ENCODE measurements around the gene ATP11A.
A peak's percentile ranks its signal among the peaks of the same experiment; 100 is the strongest.

Gene ATP11A

DNA sequence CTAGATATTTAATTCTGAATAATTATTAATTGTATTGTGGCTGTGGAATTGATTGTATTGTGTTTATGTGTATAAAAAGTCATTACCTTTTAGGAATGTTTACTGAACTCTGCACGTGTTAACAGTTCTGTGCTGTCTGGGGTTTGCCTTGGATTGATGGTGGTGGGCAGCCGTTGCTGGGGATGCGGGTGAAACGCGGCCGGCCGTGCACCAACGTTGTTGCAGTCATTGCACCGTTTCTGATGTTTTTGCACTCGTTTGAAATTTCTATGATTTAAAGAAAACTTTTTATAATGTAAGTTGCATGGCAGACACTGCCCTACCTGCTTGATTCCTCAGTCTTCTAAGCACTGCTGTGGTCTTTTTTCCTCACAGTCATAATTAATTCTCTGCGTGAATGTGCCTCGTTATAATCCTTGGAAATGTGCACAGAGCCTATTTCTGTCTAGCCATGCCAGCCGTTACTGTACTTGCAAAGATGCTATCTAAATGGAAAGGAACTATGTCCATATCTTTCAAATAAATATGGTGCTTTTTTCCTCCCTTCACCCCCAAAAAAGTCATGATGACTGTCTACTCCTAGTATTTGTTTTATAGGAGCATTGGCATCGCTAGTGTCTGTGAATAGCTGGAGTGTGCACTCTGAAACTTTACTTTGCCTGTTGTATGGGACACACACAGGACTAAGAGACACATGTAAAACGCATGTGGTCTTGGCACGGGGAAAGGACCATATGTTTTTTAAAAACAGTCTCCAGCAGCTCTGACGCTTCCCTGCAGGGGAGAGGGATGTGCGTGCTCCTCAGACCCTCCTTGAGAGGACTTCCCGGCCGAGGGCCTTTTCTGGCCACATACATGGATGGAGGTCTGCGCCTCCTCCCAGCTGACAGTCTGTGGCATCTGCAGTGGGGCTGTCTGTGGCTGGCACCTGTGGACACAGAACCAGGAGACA, 238.5 kb downstream of the ATP11A start:
- no peak for DNase-seq (ENCODE audit: low read depth, low spot score)

DNA sequence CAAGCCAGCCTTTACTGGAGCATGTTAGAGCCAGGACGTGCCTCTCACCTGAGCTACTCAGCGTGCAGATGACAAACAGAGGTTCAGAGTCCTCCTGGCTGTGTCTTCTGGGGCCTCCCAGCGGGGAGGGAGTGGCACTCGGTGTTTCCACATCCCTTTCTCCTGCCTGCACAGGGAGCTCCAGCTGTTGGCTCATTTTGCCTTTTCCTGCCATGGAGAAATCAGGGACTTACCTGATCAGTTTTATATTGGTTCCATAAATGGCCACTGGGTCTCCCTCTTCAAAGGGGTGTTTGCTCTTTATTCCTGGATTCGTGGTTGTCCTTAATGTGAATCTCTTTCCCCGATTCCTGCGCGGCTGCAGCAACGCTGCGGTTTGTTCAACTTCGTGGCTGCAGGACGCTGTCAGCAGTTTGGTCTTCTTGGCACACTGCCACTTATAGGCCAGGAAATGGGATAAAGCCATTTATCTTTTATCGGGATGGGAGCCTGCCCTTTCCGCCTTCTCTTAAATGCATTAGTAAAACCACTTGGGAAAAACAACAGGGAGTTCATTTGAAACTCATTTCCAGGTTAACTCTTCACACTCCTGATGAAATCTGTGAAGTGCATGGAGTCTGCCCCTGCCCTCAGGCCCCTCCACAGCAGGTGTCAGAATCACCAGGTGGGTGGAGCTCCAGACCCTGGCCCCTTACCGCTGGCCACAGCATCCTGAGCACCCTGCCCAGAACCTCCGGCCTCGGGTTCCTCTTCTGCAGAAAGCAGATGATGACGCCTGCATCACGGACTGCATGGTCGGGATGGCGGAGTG, 239.3 kb downstream of the ATP11A start:
- DNase-seq (ENCODE audit: low read depth, low spot score) = no peak

DNA sequence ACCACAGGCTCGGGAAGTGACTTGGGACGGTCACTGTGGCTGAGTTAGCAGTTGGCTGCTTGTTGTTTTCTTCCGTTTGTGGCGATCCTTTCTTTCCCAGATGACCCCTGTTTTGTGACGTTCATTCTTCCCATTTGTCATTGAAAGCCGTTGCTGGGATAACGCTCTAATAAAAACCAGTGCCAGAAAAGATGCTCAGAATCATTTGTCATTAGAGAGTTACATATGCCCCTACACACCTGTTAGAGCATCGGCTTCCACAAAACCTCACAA, 239.9 kb downstream of the ATP11A start:
- no peak for DNase-seq (ENCODE audit: low read depth, low spot score)

DNA sequence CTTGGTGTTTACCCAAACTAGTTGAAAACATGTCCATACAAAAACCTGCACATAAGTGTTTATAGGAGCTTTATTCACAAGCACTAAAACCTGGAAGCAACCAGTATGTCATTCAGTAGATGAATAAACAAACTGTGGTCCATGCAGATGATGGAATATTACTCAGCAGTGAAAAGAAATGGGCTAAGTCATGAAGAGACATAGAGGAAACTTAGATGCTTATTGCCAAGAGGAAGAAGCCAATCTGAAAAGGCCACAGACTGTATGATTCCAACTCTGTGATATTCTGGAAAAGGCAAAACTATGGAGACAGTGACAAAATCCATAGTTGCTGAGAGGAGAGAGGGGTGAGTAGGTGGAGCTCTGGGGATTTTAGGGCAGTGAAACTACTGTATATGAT, 240.4 kb downstream of the ATP11A start:
- DNase-seq (ENCODE audit: low read depth, low spot score) = no peak

DNA sequence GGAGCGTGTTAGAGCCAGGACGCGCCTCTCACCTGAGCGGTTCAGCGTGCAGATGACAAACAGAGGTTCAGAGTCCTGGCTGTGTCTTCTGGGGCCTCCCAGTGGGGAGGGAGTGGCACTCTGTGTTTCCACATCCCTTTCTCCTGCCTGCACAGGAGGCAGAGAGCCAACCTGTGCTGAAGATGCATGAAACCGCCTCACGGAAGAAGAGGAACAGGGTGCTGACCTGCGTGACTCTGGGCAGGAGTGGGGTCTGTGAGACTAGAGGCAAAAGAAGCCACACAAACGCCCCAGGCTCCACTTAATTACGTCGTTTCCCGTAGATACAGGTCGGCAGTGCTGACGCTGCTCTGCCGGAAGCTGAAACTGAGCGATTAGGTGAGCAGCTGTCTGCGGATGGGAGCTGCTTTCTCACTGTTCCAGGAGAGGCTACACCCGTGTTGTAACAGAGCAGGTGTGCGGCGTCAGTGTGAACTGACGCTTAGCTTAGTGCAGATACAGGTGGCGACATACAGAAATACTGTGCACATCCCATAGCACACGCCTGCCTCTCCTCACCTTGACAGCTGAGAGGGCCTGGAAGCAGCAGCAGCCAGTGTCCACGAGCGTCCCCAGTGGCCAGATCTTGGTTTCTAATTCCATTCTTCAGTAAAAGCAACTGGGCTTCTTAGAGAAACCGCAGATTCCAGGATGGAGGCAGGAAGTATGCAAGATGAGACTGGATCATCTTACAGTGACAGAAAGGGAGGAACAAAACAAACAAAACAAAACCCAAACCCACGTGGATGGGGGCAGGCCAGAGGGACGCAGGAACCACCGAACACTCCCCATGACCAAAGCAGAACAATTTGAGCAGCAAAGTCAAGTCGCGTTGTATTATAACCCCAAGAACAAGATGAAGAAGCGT, 241.4 kb downstream of the ATP11A start:
- DNase-seq (ENCODE audit: low read depth, low spot score) = peak; percentile 87

DNA sequence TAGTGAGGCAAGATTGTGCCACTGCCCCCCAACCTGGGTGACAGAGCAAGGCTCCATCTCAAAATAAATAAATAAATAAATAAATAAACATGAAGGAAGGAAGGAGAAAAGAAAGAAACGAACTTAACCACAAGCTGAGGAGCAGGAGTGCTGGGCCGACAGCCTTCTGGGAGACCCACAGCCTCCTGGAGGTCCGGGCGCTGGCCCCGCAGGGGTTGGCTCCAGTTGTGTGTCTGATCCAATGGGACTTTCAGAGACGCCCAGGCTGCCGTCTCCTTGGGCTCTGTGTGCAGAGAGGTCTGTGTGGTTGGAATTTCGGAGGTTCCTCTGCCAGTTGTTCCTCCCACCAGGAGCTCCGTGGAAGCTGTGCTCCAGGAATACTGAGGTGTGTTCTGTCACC, 243.1 kb downstream of the ATP11A start:
- no peak for DNase-seq (ENCODE audit: low read depth, low spot score)

DNA sequence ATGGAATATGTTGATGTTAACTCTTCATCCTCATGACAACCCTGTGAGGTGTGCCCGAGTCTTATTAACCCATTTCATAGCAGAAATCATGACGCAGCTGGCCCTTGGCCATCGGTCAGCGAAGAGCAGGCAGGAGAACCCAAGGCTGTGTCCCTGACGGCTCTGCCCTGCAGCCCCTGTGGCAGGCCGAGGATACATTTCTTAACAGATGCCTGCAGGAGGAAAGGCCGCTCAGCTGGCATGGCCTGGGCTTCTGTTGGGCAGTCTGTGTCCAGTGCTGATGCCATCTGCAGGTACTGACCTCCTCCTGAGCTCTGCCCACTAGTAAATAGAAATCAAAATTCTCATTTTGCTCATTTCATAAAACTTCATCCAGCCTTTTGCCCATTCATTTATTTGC, 243.8 kb downstream of the ATP11A start:
- no peak for DNase-seq (ENCODE audit: low read depth, low spot score)

DNA sequence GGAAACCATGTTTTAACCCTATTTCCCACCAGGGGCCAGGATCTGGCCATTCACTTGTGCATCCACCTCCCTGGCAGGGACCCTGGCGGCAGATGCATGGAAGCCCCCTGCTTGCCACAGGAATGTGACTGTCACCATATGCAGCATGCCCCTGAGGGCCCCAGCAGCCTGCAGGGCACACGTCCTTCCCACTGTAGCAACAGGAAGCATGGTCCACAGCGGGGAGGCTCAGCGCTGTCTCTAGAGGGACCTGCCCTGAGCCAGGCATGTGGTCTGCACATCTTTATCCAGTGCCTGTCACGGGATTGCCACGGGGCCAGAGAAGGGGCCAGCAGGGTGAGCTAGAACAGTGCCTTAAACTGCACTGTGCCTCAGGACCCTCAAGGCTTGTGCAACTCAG, 244.2 kb downstream of the ATP11A start:
- DNase-seq (ENCODE audit: low read depth, low spot score) = peak; percentile 53

Measured in ELF-1 (cell line).